ENCODE results near the gene APC2.
"Not testable (repeated sequence)": the region's sequence is repeated elsewhere in the genome, so short reads cannot be mapped to it uniquely, and the experiment has no call there.

APC2 gene

GRCh38 chr19:1495799-1496713, 46.1 kb downstream of the APC2 start:
- no peak for DNase-seq (ENCODE audit: low spot score)

DNA sequence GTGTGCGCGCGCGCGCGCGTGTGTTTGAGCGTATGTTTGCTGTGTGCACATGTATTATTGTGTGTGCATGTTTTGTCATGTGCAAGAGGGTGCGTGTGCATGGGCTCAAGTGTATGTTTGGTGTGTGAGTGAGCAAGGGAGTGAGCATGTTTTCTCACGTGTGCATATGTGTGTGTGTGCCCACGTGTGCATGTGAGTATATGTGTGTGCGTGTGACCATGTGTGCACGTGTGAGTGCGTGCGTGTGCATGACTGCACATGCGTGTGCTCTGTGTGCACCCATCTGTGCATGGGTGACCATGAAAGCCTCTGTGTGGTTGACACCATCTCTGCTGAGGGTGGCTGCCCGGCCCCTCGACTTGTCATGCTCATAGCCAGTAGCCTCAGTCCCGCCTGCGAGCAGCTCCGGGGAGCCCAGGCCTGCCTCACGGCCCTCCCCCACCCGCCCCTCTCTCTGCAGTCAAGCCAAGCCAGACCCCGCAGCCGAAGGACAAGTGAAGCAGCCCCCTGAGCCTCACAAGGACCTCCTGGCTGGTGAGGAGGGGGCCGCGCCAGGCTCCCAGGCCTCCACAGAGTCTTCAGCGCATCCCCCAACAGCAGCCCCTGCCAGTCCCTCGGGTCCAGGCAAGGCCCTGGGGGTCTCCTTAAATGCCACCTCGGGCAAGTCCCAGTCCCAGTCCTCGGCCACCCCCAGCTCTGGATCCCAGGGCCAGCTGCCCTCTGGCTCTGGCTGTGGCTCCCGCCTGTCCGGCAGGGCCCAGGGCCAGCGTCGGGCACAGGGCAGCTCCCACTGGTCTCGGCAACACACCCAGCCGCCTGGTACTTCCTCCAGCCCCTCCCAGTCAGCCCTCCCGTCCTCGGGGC, 47.0 kb downstream of the APC2 start:
- DNase-seq (ENCODE audit: low spot score), result no peak

GRCh38 chr19:1497578-1498235, 47.8 kb downstream of the APC2 start:
- no peak for DNase-seq (ENCODE audit: low spot score)

DNA sequence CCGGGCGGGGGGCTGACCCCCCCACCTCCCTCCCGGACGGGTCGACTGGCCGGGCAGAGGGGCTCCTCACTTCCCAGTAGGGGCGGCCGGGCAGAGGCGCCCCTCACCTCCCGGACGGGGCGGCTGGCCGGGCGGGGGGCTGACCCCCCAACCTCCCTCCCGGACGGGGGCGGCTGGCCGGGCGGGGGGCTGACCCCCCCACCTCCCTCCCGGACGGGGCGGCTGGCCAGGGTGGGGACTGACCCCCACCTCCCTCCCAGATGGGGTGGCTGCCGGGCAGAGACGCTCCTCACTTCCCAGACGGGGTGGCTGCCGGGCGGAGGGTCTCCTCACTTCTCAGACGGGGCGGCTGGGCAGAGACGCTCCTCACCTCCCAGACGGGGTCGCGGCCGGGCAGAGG, 49.3 kb downstream of the APC2 start:
- not testable (repeated sequence) for DNase-seq (ENCODE audit: low spot score)

GRCh38 chr19:1501200-1501595, 51.3 kb downstream of the APC2 start:
- no peak for DNase-seq (ENCODE audit: low spot score)

- no peak for DNase-seq (ENCODE audit: low spot score)
Measured at GRCh38 chr19:1502433-1503088, 52.6 kb downstream of the APC2 start.

- DNase-seq (ENCODE audit: low spot score), result peak; percentile 29
Measured at GRCh38 chr19:1503089-1503924, 53.4 kb downstream of the APC2 start.

DNA sequence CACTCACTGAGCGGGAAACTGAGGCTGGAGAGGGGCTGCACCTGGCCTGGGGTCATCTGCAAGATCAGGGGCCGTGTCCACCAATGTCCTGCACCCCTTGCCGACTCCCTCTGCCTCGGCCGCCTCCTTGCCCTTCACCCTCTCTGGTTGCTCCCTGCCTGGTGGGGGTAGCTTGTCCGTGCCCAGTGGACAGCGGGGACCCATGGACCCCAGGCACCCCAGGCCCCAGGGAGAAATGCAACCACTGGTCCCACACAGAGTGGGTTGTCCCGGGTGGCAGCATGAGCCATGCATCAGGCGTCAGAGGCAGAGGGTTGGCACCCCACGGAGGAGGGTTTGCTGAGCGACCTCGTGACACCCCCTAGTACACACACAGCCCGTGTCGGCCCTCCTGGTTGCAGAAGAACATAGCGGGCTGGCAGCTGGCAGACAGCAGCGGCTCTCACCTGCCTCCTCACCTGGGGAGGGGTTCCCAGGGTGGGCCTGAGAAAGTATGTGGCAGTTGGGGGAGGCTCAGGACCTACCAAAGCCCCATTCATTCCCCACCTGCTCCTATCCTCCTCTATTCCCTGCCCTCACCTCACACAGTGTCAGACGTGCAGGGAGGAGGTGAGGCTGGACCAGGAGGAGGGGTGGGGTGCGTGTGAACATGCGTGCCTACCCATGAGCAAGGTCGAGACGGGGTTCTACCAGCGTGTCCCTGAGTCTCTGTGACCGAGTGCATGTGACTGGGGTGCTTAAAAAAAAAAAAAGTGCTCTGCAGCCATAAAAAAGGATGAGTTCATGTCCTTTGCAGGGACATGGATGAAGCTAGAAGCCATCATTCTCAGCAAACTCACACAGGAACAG, 54.2 kb downstream of the APC2 start:
- no peak for DNase-seq (ENCODE audit: low spot score)

DNA sequence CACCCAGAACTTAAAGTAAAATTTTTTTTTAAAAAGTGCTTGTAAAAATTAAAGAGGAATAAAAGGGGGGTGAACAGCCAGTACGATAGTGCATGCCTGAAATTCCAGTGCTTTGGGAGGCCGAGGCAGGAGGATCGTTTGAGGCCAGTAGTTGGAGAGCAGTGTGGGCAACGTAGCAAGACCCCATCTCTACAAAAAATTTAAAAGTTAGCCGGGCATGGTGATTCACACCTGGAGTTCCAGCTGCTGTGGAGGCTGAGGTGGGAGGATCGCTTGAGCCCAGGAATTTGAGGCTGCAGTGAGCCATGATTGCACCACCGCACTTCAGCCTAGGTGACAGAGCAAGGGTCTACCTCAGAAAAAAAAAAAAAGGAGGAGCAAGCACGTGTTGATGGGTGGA, 55.1 kb downstream of the APC2 start:
- no peak for DNase-seq (ENCODE audit: low spot score)

DNA sequence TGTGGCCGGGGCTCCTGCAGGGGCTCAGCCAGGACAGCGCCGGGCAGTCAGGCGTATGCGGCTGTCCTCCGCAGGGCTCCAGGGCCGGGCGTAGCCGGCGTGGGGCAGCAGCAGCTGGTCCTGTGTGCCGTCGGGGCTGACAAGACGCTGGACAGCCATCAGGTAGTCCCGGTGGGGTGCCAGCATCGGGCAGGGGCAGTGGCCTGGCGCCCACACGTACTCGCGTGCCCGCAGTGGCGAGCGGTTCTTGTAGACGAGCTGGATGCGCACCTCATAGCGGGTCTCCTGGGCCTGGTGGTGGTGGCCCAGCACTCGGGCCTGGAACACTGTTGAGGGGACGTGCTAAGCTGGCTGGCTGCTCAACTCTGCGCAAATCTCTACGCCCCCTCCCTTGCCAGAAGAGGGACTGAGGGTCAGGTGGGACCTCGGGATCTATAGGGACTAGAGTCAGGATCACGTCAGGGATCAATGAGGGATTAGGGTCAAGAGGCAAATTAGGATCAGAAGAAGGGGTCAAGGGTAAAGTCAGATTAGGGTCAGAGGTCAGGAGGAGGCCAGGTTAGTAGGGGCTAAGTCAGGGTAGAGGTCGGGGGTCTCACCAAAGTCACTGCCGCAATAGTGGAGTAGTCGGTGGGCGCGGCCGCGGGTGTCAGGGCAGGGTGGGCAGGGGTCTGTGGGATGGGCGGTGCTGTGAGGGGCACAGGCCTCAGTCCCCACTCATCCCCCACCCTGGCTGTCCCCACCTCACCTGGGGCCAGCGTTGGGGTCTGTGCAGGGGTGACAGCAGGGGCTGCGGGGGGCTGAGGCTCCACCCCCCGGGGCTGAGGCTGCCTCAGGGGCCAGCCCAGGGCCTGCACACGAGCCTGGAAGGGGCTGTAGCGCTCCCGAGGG, 56.3 kb downstream of the APC2 start:
- no peak for DNase-seq (ENCODE audit: low spot score)

- no peak for DNase-seq (ENCODE audit: low spot score)
Measured at GRCh38 chr19:1507192-1507660, 57.3 kb downstream of the APC2 start.

GRCh38 chr19:1507763-1508506, 58.0 kb downstream of the APC2 start:
- DNase-seq (ENCODE audit: low spot score), result peak; percentile 100

DNA sequence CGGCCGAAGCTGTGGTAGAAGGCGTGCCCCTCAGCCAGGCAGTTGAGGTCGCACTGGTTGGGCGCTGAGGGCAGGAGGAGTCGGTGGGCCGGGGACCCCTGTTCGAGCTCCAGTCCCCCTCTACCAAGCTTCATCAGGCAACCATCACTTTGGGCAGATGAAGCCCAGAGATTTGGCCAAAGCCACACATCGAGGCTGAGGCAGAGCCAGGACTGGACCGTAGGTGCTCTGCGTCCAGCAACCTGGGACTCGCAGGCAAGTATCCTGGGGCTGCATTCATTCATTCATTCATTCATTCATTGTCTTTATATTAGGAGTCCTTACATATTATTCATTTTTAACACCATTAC, 58.6 kb downstream of the APC2 start:
- no peak for DNase-seq (ENCODE audit: low spot score)

DNA sequence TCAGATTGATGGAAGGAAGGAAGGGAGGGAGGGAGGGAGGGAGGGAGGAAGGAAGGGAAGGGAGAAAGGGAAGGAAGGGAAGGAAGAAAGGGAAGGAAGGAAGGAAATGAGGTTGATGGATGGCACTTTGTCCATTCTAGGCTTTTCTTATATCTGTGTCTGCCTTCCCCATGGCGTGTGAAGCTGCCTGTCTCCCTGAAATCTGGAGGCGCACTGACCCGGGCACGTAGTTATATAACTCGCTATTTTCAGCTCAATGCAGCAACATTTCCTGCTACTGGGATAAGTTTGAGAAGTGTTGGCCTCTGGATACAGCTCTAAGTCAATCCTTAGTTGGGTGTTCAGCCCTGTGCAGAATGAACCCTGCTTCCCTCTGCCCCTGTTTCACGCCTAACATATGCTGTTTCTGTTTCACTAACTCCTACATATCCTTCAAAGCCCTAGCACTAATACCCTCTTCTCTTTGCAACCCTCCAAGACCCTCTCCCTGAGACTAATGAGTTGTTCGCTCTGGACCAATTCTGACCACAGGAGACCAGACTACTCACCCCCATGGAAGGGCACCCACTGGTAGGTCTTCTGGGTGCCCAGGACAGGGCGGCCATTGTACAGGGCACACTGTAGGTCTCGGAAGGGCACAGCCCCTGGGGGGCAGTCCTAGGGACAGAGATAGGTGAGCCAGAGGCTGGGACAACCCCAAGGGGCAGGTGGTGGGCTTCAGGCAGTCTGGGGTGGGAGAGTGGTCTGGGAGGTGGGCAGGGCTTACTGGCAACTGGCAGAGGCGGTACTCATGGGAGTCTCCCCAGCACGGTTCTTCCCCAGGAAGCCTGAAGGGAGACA, 59.9 kb downstream of the APC2 start:
- no peak for DNase-seq (ENCODE audit: low spot score)

- no peak for DNase-seq (ENCODE audit: low spot score)
Measured at GRCh38 chr19:1510442-1510806, 60.5 kb downstream of the APC2 start.

DNA sequence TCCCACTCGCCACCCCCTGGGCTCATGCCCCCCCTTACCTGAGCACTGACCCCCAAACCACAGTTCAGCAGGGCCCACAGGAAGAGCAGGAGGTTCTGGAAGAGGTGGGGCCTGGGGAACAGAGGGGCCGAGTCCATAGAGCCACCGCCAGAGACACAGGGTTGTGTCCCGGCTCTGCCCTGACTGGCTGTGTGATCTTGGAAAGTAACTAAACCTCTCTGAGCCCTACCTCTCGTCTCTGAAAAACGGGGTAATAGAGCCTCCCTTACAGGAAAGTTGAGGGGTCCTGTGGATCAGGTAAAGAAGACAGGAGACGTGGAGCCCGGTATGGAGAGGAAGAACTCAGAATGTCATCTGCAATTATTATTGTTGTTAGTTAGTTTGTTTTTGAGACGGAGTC, 60.9 kb downstream of the APC2 start:
- DNase-seq (ENCODE audit: low spot score), result no peak
